HG03139 (cell line): ENCODE measurements around the gene ULK1.
"Not testable (repeated sequence)": the region's sequence is repeated elsewhere in the genome, so short reads cannot be mapped to it uniquely, and the experiment has no call there.

Experiments used
- ATAC-seq: cut with Tn5 transposase; IDR thresholded peaks from one replicate; pipeline ENCODE4 v1.9.1; 2021; ENCODE audit not compliant: unreplicated experiment

The ULK1 gene

DNA sequence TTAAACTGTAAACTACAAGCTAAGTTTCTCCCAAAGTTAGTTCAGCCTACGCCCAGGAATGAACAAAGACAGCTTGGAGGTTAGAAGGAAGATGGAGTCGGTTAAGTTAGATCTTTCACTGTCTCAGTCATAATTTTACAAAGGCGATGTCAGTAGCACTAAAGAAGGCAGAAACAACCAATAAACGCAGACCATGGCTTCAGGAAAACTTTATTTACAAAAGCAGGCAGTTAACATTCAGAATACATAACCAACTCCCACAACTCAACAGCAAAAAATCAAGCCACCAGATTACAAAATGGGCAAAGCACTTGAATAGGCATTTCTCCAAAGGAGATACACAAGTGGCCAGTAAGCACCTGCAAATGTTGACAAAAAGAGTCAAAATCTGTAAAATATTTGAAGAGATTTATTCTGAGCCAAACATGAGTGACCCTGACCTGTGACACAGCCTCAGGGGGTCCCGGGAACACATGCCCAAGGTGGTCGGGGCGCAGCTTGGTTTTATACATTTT is 8.8 kb upstream of the ULK1 start:
- ATAC-seq, result no peak

DNA sequence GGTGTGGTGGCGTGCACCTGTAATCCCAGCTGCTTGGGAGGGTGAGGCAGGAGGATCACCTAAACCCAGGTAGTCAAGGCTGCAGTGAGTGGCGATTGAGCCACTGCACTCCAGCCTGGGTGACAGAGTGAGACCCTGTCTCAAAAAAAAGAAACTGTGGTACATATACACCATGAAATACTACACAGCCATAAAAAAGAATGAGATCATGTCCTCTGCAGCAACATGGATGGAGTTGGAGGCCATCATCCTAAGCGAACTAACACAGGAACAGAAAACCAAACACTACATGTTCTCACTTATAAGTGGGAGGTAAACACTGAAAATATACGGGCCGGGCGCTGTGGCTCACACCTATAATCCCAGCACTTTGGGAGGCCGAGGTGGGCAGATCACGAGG is 2.7 kb upstream of the ULK1 start:
- not testable (repeated sequence) for ATAC-seq

DNA sequence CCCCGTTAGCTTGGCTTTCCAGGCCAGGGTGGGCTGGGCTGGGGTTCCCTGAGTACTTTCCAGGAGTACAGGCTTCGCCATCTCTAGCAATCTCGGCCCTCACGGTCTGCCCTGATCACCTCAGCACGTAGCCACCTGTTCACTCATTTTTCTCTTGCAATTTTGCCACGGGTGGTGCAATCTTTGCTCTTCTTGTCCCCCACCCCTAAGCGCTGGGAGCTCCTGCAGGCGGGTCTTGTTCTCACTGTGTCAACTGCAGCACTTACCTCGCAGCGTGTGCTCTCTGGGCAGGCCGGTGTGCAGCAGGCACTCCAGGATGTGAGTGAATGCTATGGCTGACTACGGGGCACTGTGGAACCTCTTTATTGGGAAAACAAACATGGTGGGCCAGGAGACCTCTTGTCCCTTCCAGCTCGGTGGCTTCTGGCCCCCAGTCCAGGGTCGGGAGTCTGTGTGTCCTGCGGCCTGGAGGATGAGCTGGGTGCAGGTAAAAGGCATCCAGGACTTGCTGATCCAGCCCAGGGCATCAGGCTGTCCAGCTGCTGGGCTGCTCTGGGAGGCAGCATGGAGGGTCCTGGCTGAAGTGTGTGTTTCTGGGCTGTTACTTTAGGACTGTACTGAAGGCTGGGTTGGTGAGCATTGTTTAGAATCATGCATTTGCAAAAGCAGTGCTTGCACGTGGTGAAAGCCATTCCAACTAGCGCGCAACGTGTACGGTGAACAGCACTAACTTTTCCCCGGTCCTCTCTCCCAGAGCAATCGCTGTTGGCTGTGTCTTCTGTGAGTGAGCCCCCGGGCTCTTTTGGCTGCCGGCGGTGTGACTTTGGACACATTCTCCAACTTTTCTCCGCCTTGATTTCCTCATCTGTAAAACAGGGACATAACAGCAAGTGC is 1.5 kb upstream of the ULK1 start:
- no peak for ATAC-seq

DNA sequence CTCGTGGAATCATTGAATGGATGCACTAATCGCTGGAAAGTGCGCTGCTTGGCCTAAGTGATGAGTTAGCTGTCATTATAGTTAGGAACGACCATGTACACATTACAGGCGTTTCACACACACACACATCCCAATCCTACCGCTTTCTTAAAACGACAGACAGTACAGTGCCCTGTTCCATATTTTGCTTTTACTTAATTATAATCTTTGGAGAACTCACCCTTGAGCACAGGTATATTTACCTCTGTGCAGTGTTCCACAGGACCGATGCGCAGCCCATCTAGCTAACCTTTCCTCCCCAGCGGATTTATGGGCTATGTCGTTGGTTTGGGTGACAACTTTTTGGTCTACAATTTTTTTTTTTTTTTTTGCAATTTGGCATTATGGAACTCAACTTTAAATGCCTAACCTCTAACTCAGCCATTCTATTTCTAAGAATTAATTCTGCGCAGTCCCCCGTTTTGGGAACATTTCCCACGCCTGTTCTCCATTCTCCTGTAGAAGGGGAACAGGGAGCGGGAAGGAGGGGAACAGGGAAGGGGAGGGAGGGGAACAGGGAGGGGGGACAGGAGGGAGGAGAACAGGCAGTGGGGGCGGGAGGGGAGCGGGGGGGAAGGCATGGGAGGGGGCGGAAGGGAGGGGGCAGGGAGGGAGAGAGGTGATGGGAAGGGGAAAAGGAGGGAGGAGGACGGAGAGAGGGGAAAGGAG is 663 bp upstream of the ULK1 start:
- no peak for ATAC-seq

DNA sequence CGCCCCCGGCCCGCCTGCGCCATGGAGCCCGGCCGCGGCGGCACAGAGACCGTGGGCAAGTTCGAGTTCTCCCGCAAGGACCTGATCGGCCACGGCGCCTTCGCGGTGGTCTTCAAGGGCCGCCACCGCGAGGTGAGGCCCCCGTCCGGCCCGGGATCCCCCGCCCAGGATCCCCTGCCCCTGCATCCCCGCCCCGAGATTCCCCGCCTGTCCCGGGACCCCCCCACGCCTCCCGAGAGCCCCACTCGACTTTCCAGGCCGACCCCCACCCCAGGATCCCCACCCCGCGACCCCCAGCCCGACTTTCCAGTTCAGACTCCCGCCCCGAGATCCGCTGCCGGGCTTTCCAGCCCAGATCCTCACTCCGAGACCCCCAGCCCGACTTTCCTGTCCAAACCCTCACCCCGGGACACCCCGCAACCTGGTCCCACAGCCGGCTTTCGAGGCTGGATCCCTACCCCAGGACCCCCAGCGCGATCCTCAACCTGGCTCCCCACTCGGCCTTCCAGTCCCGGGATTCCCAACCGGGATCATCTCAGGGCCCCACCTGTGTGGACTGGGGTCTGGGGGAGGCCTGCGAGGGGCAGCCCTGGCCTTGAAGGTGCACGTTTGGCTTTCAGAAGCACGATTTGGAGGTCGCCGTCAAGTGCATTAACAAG is 688 bp downstream of the ULK1 start:
- ATAC-seq, result no peak

DNA sequence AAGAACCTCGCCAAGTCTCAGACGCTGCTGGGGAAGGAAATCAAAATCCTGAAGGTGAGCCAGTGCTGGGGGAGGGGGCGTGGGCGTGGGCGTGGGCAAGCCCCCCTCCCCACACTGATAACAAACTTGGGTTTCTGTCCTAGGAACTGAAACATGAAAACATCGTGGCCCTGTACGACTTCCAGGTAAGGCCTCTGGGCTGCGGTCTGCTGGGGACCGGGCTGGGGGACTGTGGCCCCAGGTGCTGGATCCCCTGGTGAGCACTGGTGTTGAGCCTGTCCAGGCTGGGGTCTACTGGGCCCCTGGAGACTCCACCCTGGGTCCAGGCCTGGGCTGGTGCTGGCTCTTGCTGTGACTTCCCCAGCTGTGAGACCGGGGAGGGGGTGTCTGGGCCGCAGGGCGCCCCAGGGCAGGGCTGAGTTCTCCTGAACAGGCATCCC is 1.2 kb downstream of the ULK1 start:
- no peak for ATAC-seq

DNA sequence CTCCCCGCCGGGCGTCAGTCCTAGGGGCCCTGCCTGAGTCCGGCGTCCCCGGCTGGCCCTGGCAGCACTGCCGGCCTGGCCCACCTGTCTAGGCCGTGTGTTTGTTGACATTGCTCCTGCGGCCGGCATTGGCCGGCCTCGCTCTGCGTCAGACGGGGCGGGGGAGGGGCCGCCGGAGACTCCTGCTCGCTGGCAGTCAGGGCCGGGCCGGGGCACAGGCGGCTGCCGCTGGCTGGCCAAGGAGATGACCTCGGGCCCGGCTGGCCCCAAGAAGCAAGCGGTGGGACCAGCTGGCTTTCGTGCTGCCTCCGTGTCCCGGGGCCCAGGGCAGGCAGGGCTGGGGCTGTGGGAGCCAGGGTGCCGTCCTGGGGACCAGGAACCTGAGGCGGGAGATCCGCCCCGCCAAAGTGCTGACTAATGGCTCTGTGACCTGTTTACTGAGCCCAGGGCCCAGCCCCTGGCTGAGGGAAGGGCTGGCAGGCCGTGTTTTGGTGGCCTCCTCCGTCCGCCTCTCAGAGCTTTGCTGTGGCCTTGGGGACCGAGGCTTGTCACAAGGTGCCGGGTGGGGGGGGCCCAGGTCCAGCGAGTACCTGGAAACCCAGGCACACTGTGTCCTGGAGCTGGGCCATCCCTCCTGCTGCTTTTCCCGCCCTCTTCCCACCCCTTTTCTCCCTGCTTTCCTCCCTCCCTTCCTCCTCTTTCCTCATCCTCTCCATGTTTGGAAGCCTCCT is 1.8 kb downstream of the ULK1 start:
- ATAC-seq, result peak; percentile 58

DNA sequence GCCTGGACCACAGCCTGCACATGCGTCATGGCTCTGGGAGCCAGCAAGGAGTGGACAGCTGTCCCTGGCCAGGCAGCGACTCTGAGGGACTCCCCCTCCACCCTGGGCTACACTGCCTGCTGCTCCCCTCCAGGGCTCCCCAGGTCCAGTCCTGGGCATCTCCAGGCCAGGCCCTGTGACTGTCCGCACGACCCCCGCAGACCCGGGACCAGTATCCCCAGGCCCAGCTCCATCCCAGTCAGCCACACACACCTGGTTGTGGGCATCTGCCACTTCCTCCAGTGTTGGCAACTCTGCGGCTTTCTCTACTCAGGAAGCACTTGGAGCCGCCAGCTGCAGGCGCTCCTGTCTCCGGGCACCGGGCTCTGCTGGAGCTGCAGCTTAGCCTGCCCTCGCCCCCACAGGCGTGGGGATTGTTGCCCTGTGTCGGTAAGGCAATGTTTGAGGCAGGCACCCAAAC is 2.4 kb downstream of the ULK1 start:
- no peak for ATAC-seq

DNA sequence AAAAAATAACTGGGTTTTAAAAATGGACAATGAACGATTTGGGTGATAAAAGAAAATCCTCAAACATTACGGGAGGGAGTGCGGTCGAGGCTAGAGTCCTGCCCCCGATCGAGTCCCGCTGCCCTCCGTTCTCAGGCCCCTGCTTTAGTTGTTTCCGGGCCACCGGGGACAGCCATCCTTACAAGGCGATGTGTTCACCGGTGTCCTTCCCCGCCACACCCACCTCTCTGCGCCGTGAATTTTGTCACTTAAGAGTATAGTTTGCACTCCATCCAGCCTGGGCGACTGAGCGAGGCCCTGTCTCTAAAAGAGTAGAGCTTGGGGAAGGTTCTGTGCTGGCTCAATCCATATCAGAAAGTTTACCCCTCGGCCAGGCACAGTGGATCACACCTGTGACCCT is 2.9 kb downstream of the ULK1 start:
- ATAC-seq, result no peak

DNA sequence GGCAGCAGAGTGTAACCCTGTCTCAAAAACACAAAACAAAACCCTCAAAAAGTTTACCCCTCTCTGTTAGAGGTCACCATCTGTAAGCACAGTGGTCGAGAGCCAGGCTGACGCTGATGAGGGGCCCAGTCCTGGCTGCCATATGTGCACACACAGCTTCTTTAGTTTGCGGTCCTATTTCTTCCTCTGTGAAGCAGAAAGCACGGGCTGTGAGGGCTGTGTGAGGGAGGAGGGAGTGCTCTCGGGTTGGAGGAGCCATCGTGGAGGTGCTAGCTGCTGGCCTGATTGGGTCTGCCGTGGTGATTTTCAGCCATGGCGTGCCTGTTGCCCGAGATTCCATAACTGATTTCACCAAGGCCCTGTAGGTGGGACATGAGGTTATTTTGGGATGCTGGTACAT is 3.5 kb downstream of the ULK1 start:
- no peak for ATAC-seq

DNA sequence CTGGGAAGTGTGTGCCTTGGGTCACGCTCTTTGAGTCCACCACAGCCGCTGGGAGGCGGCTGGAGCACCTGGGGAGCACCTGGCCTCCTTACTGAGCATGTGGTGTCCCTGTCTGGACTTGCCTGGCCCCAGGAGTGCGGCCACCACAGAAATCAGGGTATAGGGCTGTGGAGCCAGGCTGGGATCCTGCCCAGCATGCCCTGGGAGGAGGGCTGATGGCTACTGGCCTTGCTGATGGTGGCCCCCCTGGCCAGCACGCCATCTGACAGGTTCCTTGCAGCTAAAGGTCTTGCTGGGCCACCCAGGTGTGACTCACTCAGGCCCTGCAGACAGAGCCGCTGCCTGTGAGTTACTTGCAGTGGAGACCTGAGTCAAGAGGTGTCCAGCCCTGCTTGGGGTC is 6.0 kb downstream of the ULK1 start:
- ATAC-seq, result no peak

DNA sequence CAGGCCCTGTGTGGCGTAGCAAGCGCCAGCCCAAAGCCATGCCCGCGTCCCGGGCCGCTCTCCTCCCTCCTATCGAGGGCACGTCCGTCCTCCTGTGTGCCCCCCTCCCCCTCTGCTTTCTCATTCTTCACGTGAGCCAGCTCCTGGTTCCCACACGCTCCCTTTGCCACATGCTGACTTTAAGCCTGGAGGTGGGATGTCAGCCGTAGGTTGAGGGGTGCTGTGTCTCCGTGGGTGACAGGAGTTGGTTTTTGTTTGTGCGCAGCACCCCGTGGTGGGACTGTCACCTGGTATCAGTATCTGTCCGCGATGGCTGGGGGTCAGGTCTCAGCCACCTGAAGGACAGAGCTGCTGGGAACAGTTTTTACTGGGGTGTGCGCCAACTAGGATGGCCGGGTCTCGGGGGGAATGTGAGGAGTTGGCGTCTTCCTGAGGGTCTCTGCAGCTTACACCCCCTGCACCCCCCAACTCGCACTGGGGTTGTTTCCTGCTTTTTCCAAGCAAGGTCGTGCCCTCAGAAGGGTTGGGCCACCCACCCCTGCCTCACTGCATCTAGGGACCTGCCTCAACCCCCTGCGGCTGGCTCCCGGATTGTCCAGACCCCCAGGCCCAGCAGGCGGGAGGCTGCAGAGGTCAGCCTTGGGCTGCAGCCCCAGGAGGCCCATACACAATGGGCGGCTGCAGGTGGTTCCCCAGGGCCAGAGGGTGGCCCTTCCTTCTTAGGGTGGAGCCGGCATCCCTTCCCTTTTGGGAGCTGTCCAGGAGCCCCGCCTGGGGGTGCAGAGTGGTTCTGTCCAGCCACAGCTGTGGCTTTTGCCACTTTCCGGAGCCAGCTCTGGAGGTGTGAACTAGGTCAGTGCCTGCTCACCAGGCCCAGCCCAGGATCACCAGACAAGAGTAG is 7.3 kb downstream of the ULK1 start:
- no peak for ATAC-seq

DNA sequence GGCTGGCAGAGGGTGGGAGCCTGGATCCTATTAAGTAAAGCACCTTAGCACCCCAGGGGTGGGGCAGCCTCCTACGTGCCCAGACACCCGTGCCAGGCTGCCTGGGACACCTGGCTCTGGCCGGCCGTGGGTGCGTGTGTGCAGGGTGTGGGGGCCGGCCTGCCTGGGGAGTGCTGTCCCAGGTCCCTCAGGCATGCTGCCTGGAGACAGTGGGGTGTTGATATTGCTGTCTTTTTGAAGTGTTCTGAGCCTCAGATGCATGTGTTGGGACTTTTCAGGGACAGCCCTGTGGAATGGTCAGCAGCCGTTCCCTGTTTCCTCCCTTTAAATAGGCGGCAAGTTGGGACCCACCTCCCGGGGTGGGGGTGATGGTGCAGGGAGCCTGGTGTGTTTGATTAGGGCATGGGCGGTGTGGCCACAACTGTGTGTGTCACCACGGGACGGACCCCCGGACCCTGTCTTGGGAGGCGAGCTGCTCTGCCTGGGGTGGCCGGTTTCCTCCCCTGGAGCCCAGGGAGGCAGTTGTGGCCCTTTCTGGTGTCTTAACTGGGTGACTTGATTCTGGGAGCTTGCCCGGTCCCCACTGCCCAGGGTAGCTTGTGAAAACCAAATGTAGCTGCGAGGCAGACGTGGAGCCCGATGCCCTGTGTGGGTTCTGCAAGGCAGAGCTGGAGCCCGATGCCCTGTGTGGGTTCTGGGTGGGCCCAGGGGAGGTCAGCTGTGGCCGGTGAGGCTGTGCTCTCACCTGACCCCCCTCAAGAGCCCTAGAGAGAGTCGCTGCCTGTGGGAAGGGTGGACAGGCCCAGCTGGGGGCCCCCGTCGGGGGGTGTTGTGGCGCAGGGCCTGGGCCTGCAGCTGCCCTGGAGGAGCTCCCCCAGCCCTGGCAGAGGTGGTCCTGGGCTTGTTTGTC is 8.2 kb downstream of the ULK1 start:
- ATAC-seq, result no peak

DNA sequence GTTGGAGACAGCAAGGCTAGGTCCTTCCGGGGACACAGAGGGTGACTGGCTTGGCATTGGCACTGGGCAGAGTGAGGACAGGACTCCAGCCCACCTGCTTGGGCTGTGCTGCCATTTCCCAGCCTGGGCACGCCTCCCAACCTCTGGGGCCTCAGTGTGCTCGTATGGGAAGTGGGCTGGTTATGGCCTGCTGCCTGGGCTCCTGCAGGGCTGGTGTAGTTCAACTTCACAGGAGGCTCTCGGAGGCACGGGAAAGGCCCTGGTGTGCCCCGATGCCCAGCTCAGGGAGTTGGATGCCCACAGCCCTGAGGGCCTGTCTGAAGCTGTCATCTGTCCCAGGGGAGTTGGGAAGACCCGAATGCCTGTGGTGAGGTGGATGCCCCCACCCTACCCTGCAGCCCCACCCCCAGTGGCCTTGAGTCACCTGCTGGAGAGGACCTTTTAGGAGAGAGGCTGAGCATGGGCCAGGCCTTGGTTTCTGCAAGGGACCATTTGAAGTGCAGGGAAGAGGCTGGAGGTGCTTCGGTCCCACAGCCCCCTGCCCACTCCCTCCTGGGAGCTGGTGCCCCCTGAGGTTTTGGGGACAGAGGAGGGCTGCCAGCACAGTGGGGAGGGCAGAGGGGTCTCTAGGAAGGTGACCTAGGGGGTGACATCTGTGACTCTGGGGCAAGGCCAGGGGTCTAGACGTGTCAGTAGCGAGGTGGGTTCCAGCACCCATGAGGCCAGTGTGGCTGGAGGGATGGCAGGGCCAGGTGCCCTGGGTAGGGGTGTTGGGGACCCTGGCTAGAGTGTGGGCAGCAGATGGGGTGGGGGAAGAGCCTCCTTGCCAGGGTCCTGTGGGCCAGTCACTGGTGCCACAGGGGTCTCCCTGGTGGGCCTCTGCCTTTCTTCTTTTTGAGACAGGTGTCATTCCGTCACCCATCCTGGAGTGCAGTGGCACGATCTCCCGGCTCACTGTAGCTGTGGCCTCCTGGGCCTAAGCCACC is 9.1 kb downstream of the ULK1 start:
- no peak for ATAC-seq

DNA sequence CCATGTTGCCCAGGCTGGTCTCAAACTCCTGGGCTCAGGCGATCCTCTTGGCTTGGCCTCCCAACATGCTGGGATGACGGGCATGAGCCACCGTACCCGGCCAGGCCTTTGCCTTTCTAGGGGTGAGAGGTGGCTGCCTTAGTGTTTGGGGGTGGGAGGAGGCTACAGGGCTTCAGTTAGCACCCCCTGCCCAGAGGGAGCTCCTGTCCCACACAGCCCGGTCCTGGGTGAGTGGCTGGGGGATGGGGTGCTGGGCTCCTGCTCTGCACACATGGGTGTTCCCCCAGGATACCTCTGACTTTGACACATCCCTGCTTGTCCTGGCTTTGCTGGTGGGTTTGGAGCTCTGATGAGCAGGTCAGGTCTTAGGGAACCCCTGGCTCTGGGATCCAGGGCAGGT is 9.9 kb downstream of the ULK1 start:
- ATAC-seq, result no peak

DNA sequence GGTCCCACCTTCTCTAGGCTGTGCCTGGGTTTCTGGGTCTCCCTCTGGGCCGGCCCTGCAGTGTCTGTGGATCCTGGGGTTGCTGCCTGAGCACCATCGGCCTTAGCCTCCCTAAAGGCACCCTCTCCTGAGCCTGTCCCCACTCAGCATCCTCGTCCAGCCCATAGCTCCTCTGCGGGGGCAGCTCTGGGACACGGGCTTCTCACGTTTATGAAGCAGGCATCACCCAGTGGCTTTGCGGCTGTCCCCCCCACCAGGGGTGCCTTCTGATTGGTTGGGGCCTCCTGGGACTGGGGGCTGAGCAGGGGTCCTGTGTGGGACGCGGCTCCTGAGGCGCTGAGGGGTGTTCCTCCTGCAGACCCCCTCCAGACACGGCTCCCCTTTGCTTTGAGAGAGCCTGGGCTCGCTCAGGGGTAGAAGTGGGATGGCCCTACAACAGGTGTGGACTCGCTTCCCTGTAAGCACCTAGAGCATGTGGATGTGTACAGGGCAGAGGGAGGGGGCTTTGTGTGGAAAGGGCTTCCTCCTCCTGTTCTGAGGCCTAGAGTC is 10.7 kb downstream of the ULK1 start:
- ATAC-seq, result no peak

DNA sequence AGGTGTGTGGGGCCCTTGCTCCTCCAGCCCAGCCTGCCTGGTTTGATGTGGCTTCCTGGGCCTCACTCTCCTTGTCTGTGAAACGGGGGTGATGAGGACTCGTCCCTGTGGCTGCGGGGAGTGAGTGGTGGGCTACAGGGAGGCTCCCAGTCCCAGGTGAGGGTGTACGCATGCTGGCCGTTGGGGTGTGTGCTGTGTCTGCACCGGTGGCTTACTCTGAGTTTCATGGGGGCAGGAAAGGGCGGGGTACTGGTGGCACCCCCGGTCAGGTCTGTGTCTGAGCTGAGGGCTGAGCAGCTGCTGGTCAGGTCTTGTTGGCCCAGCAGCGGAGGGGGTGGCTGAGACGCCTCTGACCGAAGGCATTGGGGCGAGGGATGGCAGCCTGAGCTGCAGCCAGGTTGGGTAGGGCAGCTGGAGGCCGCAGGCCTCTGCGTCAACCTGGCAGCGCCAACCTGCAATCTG is 11.2 kb downstream of the ULK1 start:
- no peak for ATAC-seq
